NCI-H2107 (cell line): ENCODE results near the gene MDH1B.

Source experiments
- DNase-seq: peaks from one replicate; lab custom pipeline; 2025; lab: John Stamatoyannopoulos, UW

MDH1B gene

DNA sequence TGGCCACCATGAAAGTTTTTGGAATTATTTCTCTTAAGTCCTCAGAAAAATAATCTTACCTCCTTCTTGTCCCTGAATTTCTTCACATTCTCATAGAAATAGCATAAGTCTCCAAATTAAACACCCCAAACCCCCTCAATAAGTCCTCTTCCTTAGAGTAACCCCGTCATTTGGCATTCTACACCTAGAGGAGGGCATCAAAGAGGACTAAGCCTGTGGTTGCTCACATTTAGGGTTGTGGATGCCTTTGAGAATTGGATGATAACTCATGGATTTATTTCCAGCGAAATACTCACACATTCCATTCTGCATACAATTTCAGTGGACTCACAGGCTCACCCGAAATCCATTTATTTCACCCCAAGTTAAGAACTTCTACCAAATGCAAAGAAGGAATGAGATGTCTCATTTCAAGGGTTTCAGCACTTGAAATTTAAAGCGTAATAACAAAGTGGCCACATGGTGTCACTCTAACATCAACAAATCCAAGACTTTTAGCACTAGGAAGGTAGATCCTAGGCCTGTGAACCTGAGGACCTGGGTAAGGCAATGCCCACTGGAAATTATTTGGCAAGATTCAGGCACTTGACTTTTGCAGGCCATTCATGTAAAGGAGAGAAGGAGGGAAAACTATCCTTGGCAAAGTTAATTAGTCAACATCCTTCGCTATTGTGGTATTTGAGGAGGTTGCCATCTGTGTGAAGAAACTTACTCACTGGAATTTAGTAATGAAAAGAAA is 71.6 kb downstream of the MDH1B start:
- DNase-seq, result peak; percentile 33

DNA sequence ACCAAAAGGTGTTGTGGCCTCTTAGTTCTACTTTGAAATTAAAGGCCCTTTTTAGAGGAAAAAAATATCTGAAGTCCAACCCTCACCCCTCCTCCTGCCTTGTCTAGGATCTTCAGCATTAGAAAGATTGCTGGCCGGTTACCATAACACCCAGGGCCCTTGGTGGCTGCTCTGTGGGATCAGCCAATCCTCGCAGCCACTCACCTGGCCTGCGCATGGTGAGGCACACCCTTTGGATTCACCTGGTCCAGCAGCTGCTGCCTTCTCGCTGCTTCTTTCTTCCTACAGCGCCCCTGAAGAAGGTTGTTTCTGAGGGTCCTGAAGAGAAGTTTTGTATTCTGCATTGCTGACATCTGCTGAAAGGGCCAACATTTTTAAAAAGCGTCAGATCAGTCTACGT is 72.2 kb downstream of the MDH1B start:
- DNase-seq, result no peak

DNA sequence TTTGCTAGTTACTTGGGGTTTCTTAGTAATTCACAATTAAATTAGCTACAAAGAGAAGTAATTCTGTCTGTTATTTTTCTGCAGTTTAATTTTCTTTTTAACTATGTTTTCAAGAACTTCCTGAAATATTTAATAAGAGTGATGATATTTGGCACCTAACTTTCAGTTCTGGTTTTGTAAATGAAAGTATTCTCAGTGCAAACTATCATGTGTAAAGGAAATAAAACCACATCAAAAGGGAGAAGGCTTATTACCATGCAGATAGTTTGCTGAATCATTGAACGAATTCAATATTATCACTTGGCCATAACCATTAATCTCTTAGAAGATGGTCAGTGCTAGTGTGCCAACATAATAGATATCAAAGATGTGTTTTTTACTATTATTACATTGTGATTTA is 76.1 kb downstream of the MDH1B start:
- no peak for DNase-seq

DNA sequence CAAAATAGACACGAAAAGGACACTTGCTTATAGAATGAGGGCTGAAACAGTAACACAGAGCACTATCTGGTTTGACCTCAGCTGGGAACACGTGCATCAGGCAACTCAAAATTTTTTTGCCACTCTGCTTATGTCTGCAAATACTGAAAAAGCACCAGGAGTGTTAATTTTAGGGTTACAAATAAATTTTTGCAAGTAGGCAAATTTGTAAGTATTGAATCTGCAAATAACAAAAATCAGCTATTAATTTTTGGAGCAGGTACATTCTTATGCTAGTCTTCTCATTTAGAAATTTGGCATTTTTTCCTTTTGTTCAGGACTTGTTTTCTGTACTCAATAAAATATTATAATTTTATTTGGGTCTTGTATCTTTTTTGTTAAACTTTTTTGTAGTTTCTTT is 76.7 kb downstream of the MDH1B start:
- no peak for DNase-seq
